Heart left ventricle (tissue), 13 donors: ENCODE data around the gene PATJ.
"Not testable (repeated sequence)": the region's sequence is repeated elsewhere in the genome, so short reads cannot be mapped to it uniquely, and the experiment has no call there.

Experiments used
- POLR2A ChIP-seq, 2 donors: fragments of 450-650 bp; IDR thresholded peaks; one replicate each; pipeline ENCODE4 v1.6.1; 2017; ENCODE audit warnings: antibody characterized with exemption in 2 of 2, mild to moderate bottlenecking in 2 of 2, moderate library complexity in 2 of 2
- TF ChIP-seq, protein P1 (sequence below), 12 donors: fragments of 200-600 bp; sonication (generic) in 4 of 12; IDR thresholded peaks; one replicate each; pipeline versions ENCODE4 v1.5.0 to v1.8.0; 2018 to 2022; ENCODE audit warnings: antibody characterized with exemption in 12 of 12, mild to moderate bottlenecking in 5 of 12
- donor health status: ischemic (EF 13 %, LVEDD 7.1; RV severe dilation, severe dysfunction).
- donor health status: DM: no; HTN: yes; CAD: no.
- donor health status: DM: no; HTN: no; CAD: no.
- donor health status: ischemic (EF 25% LVEDD 6.9; RV normal size, moderate dysfunction).
- donor health status: ischemic (EF 25% LVEDD 5.7; RV mildly dilated, moderate dysfunction).
- donor health status: ischemic (EF 35%, LVEDD 5.7; RV mildly dilated, moderate dysfunction).
- donor health status: nonischemic (EF 11% LVEDD 7.7; RV severe dilation, severe dysfunction).
- donor health status: DM: yes; HTN: yes; CAD: no.
- donor health status: PGD.
- donor health status: ischemic (EF 29% LVEDD 5.4; RV normal size, mild dysfunction).
- donor health status: nonischemic (EF 23%, LVEDD 6.1; RV moderate dilation, normal function).

GRCh38 chr1:62183164-62184020 lies 441.1 kb downstream of the PATJ start:
- TF ChIP-seq, protein P1, sequence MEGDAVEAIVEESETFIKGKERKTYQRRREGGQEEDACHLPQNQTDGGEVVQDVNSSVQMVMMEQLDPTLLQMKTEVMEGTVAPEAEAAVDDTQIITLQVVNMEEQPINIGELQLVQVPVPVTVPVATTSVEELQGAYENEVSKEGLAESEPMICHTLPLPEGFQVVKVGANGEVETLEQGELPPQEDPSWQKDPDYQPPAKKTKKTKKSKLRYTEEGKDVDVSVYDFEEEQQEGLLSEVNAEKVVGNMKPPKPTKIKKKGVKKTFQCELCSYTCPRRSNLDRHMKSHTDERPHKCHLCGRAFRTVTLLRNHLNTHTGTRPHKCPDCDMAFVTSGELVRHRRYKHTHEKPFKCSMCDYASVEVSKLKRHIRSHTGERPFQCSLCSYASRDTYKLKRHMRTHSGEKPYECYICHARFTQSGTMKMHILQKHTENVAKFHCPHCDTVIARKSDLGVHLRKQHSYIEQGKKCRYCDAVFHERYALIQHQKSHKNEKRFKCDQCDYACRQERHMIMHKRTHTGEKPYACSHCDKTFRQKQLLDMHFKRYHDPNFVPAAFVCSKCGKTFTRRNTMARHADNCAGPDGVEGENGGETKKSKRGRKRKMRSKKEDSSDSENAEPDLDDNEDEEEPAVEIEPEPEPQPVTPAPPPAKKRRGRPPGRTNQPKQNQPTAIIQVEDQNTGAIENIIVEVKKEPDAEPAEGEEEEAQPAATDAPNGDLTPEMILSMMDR (IDR thresholded peaks at IDR 0.05), result not testable (repeated sequence)
- not testable (repeated sequence) for TF ChIP-seq POLR2A (IDR thresholded peaks at IDR 0.05)
